SU-DHL-6 (cell line): ENCODE measurements around the gene GUCA1C.

Experiments used
- EZH2phosphoT487 ChIP-seq: fragments of 200-600 bp; sonication (generic), shearing (Covaris generic); conservative IDR thresholded peaks from 2 replicates; pipeline ENCODE4 v1.6.1; 2018; ENCODE audit warnings: mild to moderate bottlenecking, antibody characterized with exemption, low read length, moderate library complexity, mixed read lengths
- TF ChIP-seq, protein P1 (sequence below): fragments of 200-600 bp; sonication (generic); IDR thresholded peaks from one replicate; pipeline ENCODE4 v1.5.1; 2017; ENCODE audit warnings: antibody characterized with exemption, mild to moderate bottlenecking, low read length, moderate library complexity; ENCODE audit not compliant: insufficient read depth, poor library complexity, severe bottlenecking

DNA sequence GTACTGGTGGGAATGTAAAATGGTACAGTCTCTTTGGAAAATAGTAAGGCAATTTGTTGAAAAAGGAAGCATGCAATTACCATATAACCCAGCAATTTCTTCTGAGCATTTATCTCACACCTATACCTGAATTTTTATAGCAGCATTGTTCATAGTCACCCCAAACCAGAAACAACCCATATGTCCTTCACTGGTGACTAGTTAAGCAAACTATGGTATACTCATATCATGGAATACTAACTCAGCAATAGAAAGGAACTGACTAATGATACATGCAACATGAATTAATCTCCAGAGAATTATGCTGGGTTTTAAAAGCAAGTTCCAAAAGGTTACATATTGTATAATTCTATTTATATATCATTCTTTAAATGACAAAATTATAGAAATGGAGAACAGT, 70.9 kb downstream of the GUCA1C start:
- TF ChIP-seq, protein P1, sequence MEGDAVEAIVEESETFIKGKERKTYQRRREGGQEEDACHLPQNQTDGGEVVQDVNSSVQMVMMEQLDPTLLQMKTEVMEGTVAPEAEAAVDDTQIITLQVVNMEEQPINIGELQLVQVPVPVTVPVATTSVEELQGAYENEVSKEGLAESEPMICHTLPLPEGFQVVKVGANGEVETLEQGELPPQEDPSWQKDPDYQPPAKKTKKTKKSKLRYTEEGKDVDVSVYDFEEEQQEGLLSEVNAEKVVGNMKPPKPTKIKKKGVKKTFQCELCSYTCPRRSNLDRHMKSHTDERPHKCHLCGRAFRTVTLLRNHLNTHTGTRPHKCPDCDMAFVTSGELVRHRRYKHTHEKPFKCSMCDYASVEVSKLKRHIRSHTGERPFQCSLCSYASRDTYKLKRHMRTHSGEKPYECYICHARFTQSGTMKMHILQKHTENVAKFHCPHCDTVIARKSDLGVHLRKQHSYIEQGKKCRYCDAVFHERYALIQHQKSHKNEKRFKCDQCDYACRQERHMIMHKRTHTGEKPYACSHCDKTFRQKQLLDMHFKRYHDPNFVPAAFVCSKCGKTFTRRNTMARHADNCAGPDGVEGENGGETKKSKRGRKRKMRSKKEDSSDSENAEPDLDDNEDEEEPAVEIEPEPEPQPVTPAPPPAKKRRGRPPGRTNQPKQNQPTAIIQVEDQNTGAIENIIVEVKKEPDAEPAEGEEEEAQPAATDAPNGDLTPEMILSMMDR, result no peak
- no peak for TF ChIP-seq EZH2phosphoT487
